HG02938 (cell line): Measurements from ENCODE around the gene ESPNL.

Source experiments
- ATAC-seq: cut with Tn5 transposase; IDR thresholded peaks from one replicate; pipeline ENCODE4 v1.9.1; 2021; ENCODE audit warnings: mild to moderate bottlenecking, moderate library complexity; ENCODE audit not compliant: unreplicated experiment

The ESPNL gene

DNA sequence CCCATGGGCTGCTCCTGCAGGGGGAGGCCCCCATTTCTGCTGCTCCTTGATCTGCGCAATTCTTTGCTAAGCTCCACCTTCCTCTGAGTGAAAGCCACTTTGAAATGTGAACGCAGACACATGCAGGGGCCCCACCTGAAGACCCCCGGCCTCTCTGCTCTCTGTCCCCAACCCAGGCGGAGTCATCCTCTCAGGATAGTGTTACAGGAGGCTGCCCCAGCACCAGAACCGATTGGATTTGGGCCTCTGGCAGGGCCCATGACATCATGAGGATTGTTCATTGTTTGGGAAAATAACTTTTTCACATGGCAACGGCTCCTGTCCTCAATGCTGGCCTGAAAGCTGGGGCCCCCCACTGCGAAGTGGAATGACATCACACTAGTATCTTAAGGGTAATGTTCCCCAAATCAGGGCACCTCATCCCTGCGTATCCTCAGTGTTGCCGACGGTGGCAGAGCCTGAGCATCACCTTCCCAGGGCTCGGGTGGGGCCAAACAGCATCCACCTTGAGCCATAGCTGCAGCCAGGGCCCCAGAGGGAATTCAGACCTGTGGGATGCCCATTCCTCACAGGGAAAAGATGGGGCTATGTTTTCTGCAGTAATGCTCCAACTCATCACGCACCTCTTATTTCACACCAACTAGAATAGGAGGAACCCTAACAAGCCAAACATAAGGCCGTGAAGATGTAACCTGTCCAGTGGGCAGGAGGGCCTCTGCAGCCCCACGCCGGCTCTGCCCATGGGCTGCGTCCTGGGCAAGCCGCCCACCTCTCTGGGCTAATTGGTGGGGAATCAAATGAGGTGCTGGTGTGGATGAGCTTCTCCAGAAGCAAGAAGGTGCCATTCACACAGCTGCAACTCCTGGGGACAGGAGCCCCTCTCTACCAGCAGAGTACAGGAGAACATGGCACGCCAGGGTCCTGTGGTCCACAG lies 55.9 kb downstream of the ESPNL start:
- no peak for ATAC-seq

DNA sequence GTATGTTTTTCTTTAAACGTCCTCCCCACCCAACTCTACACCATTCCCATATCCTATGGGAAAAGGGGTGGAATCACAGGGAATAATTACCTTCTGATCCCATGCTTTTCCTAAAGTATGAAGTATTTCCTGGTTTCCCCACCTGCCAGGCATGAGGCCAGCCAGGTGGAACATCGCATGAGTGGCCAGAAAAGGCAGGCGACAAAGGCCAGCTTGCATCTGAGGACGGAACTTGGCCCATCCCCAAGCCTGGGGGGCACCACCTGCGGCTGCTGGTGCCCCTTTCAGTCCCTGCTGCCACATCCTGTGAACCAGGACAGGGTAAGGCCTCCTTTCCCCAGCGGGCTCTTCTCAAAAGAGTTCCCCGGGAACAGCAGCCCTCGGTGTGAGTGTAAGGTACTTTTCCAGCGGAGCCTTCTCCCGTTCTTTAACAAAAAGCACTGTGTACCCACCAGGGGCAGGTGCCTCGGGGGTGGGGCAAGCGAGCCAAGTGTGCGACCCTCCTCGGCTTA lies 57.4 kb downstream of the ESPNL start:
- no peak for ATAC-seq

DNA sequence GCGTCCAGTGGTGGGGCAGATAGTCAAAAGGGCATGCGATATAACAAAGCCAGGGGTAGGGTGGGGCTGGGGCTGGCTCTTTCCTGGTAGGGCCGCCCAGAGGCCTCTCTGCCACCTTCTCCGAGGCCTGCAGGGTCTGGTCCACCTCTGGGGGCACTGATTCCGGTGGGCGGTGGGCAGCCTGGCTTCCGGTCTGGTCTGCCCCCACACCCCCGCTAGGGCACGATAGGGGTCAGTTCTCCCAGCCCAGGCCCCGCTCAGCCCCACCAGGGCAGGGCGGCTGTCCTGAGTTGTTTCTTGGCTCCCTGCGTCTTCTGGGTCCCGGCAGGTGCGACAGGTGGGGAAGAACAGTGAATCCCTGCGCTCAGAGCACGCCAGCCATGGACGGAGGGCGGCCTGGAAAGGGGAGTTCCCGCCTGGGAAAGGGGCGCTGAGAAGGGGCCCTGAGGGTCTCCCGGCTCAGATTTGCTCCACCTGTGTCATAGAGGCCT lies 57.9 kb downstream of the ESPNL start:
- no peak for ATAC-seq

DNA sequence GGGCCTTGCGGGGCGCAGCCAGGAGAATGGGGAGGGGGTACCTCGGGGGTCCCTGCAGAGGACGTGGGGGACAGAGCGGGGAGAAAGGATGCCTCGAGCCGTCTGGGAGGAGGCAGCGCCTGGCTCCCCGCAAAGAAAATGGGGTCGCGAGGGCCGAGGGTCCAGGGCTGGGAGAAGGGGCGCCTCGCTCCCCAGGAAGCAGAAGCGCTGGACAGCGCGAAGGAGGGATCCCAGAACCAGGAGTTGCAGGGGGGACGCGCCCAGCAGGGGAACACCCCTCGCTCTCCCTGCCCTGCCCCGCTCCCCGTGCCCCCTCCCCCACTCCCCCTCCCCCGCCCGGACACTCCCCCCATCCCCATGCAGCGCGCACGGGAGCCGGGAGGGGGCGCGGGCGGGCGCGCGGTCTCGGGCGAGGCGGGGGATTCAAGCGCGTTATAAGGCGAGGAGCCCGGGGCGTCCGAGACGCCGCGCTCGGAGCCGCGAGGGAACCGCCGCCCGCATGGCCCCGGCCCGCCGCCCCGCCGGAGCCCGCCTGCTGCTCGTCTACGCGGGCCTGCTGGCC lies 58.5 kb downstream of the ESPNL start, which contains the start of gene ERFE:
ERFE (plus strand) TSS at position 462 of the 562 bp plus-strand sequence; CDS start at position 500, 38 bp downstream.
- ATAC-seq: no peak

DNA sequence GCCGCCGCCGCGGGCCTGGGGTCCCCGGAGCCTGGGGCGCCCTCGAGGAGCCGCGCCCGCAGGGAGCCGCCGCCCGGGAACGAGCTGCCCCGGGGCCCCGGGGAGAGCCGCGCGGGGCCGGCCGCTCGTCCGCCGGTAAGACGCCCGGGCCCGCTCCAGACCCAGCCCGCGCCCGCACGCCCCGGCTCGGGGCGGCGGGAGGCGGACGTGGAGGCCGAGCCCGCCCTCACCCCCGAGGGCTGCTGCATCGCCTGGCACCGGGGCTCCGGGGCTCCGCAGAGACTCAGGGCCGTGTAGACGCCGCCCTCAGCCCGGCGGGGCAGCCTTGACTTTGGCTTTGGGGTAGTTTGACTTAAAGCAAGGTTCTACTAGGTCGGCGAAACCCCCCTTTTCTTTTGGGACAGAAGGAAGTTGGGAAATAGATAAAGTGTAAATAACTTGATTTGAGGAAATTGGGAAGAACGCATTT lies 59.0 kb downstream of the ESPNL start:
- no peak for ATAC-seq

DNA sequence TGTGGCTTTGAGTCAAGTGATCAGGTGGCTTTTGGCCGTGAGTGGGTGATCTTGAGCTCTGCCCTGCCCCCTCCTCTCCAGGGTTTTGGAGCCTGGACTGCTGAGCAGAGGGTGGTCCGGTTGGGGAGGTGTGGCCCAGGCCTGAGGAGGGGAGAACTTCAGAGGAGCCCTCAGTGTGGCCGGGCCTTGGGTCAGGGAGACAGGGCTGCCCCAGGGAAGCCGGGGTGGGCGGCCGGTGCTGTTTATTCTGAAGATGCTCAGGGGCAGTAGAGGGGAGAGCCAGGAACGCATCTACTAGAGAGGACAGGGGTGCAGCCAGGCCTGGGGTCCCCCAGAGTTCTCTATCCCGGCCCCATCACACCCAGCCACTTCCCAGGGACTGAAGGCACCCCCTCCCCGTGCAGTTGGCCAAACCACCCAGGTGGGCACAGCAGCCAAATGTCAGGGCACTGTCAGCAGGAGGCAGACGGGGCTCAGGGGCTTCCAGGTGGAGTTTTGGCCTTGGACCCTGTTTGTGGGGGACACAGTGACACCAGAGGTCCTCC lies 59.6 kb downstream of the ESPNL start:
- no peak for ATAC-seq

DNA sequence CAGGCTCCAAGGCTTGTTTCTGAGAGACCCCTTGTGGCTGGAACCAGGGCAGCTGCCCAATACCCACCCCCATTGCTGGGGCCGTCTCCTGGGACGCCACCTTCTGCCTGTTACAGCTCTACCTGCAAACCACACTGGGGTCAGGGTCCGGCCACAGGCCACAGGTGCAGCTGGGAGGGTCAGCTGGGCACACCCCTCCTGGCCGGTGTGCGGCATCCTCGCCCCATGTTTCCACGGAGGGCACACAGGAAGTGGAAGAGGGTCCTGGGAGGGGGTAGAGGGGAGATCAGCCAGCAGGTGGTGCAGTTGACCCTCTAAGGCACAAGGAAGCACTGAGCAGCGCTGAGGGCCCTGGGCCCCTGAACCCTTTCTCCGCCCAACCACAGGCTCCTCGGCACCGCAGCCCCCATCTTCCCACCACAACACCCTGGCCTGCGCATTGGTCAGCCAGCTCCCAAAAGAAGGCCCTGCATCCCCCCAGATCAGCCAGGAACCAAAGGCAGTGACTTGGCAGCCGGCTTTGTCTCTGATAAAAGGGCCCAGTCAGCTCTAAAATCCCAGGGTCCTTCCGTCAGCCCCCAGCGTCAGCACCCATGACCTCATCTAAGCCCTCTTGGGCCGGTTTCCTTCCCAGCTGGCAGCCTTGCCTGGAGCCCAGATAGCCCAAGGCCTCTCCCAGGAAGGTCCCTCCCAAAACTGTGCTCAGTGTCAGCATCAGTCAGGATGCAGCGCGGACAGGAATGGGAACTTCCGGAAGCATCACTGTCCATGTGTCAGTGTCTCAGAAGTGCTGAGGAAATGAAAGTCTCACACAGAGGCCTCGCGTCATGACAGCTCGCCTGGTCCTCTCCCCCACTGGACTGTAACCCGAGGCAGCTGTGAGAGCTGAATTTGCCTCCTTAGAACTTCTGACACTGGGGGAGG lies 60.3 kb downstream of the ESPNL start:
- no peak for ATAC-seq

DNA sequence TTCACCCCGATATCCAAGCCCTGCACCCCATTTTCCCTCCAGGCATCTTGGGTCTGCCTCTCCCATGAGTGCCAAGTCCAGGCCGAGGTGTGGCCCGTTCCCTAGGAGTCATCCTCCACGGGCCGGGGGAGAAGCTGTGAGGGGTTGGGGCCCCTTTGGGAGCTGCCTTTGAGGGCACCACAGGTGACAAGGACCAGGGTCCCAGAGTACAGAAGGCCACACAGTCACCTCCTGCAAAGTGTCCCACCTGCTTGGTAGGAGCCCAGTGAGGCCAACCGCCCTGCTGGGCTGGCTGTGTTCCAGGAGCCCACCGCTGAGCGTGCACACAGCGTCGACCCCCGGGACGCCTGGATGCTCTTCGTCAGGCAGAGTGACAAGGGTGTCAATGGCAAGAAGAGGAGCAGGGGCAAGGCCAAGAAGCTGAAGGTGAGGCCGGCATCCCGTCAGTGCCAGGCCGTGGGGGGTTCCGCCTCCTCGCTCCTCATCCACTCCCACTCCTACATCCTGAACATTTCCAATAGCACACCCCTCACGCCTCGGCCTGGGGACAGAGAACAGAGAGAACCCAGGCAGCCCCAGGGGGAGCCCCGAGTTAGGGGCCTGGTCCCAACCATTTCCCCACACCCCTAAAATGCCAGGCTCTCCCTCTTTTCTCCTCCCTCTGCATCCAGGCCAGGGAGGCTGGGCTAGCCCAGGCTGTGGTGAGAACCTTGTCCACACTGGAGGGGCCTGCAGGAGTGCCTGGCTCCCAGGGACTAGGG lies 61.3 kb downstream of the ESPNL start:
- no peak for ATAC-seq

DNA sequence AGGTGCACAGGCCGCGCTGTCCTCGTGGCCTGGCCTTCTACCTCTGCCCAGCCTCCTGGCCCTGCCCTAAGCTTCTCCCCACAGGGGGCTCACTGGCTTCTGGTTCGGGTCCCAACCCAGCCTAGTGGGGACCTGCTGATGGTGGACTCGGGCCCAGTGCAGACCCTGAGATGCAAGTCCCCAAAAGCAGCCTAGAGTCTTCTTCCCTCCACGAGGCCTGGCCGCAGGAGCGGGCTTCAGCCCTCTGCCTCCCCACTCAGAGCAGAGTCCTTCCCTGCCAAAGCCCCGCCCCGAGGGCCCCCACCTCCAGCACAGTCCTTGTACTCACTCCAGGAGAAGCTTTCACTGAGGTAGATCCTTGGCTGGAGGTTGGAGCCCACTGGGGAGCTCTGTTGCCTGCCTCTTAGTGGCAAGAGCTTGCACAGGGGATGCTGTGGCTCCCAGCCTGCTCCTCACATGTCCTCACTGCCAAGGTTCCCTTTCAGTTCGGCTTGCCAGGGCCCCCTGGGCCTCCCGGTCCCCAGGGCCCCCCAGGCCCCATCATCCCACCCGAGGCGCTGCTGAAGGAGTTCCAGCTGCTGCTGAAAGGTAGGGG lies 62.2 kb downstream of the ESPNL start:
- no peak for ATAC-seq

DNA sequence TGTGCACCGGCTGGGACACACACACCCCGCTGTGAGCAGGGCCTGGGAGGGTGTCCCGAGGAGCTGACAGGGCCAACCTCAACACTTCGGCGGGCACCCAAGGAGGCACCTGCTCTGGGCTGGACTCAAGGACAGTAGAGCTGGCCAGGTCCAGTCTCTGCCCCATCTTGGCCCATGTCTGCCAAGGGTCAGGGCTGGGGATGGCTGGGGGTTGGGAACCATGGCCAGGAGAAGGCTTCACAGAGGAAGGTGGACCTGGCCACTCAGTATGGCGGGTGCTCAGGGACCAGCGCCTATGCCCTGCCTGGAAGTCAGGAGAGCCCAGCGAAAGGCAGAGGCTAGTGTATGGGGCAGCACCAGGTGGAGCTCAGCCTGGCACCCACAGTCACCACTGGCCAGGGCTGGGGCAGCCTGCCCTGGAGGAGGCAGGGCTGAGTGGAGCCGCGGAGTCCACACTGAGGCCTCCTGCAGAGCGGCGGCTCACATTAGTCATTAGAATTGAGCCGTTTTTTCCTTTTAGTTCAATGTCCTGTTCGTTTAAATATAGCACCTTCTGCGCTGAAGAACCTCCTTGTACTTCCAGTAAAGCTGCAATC lies 62.8 kb downstream of the ESPNL start:
- ATAC-seq: no peak

DNA sequence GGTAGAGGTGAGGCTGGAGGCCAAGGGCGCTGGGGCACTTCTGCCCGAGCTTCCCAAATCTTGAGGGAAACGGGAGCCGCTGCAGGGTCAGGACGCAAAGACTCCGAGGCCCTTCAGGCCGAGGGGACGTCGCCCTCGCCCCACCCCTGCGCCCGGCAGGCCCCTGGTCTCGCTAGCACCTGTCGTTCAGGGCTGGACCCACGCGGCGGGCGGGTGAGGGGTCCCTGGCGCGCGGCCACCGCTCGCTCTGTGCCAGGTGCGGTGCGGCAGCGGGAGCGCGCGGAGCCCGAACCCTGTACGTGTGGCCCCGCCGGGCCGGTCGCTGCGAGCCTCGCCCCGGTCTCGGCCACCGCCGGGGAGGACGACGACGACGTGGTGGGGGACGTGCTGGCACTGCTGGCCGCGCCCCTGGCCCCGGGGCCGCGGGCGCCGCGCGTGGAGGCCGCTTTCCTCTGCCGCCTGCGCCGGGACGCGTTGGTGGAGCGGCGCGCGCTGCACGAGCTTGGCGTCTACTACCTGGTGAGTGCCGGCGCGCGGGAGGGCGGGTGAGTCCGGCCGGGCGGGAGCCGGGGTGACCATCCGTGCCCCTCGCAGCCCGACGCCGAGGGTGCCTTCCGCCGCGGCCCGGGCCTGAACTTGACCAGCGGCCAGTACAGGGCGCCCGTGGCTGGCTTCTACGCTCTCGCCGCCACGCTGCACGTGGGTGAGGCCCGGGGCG lies 63.5 kb downstream of the ESPNL start:
- ATAC-seq: no peak

DNA sequence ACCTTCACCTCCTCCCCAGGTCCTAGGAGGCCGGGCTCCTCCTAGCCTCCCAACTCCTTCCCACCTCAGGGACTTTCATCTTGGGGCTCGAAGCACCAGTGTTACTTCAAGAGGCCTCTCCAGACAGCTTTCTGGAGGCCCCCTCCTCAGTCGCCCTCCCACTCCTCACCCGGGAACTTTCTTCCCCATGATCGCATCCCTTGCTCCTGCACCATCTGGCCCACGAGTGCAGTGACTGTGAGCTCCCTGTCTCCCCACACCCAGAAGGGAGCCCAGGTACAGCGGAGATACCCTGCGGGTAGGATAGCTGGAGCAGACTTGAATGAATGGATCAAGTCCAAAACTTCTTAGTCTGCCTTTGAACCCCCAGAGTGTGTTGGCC lies 64.8 kb downstream of the ESPNL start:
- no peak for ATAC-seq

DNA sequence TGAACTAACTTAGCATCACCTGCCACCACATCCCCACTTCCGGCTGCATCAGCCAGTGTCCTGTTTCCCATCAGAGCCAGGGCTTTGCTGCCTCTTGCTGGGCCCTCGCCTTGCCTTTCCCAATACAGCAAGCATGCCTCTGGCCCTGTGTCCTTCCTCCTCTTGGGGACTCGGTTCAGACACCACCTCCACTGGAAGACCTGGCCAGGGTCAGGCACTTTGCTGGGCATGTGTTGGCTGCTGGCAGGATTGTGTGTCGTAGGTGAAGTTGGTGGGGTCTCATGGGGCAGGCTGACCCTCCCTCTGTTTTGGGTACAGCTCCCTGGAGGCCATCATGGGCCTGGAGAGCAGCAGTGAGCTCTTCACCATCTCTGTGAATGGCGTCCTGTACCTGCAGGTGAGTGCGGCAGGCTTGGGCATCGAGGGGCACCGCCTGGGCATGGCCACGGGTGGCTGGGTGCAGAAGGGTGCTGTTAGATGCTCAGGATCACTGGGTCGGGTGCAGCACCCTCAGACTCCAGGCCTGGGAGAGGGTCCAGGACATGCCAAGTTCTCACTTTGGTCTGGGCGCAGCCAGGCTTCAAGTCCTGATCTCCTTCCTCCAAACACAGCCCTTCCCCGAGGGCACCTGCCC lies 65.3 kb downstream of the ESPNL start:
- no peak for ATAC-seq

DNA sequence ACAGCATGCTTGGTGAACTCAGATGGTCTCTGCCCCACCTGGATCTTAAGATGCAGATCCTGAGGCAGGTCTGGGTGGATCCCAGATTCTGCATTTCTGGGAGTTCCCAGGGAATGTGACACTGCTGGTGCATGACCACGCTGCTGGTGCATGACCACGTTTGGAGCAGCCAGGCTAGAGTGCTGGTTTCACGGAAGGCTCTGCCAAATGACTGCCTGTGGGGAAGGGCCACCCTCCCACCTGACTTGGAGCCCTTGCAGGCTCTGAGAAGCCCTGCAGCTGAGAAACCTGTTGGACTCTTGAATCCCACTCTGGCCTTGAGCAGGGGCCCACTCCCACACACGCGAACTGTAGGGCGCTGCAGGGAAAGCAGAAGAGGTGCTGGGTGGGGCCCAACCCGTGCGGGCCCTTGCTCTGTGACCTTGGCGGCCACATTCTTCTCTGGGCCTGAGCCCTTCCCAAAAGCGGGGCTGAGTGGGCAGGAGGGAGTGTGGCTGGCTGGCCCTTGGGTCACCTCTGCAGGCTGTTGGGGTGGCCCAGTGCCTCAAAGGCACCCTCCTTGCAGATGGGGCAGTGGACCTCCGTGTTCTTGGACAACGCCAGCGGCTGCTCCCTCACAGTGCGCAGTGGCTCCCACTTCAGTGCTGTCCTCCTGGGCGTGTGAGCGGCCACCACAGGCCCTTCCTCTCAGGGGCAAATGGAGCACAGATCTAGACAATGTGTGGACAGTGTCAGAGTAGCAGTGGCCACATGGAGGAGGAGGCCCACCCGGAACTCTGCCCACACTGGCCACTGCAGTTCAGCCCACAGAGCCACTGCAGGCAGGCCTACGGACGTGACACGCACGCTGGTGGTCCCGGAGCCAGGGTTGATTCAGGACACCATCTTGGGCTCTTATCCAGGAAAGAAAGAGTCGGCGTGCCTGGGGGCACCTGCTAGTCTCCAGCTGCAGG lies 66.5 kb downstream of the ESPNL start:
- no peak for ATAC-seq

DNA sequence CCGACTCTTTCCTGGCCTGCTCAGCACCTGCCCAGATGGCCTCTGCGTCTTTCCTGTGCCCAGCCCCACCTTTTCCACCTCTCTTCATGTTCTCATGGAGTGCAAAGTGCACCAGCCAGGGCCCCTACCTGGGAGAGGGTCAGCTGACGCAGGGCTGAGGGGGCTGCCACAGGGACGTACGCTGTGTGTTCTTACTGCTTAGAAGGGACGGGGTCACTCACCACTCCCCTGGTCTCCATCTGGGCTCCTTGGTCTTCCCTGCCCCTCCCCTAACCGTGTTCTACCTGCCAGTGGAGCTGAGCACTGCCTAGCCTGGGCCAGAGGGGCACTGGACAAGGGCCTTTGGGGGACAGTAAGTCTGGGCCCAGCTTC lies 67.2 kb downstream of the ESPNL start:
- no peak for ATAC-seq

DNA sequence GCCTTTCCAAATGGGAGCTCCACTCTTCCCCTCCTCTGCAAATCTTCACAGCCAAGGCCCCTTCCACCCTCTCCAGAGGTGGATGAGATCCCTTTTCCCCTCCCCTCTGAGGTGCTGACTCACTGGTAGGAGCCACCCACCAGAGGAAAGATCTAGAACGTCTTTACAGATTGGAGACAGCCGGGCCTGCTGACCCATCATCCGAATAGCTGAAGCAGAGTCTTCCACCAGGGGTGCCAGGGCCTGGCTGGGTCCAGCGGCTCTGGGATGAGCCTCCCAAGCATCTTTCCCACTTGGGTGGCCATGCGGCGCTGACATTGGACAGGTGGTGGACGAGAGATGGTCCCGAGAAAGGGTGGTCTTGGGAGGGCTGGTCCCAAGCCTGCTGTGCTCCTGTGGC lies 67.6 kb downstream of the ESPNL start:
- no peak for ATAC-seq
